ENCODE results near the gene STUM.

Gene STUM

DNA sequence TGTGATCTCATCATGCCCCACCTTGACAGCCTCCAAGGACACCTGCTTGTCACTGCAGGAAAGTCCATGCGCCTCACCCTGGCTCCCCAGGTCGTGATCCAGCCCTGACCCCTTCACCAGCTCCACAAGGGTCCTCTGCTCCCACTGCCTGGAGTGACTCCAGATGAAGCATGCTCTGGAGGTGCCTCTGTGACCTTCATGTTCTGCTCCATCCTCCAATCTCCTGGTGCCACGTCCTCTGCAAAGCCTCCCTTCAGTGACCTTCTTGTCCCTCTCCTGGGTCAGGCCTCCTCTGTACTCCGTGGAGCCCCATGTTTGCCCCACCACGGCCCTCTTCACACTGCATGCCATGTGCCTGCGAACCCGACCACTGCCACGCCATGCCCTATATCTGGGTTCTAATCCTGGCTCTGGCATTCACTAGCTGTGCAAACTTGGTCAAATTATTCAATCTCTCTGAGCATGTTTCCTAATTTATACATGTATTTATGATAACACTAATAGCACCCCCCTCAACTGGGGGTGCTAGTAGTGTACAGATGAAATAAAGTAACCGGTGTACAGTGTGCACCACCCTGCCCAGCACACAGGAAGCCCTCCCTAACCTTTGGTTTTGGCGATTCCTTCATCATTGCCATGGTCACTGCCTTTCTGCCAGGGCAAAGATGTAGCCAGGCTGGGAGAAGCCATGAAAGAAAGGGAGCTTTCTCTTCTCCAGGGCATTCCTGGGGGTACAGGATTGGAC is 77.4 kb downstream of the STUM start:
- no peak for DNase-seq (ENCODE audit: low read depth)
- TF ChIP-seq, protein P1, sequence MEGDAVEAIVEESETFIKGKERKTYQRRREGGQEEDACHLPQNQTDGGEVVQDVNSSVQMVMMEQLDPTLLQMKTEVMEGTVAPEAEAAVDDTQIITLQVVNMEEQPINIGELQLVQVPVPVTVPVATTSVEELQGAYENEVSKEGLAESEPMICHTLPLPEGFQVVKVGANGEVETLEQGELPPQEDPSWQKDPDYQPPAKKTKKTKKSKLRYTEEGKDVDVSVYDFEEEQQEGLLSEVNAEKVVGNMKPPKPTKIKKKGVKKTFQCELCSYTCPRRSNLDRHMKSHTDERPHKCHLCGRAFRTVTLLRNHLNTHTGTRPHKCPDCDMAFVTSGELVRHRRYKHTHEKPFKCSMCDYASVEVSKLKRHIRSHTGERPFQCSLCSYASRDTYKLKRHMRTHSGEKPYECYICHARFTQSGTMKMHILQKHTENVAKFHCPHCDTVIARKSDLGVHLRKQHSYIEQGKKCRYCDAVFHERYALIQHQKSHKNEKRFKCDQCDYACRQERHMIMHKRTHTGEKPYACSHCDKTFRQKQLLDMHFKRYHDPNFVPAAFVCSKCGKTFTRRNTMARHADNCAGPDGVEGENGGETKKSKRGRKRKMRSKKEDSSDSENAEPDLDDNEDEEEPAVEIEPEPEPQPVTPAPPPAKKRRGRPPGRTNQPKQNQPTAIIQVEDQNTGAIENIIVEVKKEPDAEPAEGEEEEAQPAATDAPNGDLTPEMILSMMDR (conservative IDR thresholded peaks at IDR 0.05; ENCODE audit: low read depth, low read length): no peak
- no peak overlapping the region for H3K4me3 ChIP-seq (ENCODE audit: low read depth, low read length)

DNA sequence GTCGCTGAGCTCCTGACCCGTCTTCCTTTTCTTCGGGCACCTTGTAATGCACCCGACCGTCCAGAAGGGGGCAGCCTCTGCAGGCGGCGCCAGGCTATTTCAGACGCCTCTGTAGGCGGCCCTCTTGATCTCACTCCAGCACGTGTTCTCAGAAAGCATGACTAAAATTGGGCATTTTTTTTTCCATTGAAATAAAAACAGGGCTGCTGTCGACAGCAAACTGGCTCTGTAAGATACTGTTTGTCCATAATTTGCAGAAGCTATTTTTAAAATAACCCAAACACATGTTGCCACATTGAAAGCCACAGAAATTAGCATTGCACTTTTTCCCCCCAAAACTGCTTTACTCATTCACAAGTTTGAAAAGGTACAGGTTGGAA is 78.0 kb downstream of the STUM start:
- peak; percentile 79 for DNase-seq (ENCODE audit: low read depth)
- H3K4me3 ChIP-seq (ENCODE audit: low read depth, low read length): no peak overlapping the region

DNA sequence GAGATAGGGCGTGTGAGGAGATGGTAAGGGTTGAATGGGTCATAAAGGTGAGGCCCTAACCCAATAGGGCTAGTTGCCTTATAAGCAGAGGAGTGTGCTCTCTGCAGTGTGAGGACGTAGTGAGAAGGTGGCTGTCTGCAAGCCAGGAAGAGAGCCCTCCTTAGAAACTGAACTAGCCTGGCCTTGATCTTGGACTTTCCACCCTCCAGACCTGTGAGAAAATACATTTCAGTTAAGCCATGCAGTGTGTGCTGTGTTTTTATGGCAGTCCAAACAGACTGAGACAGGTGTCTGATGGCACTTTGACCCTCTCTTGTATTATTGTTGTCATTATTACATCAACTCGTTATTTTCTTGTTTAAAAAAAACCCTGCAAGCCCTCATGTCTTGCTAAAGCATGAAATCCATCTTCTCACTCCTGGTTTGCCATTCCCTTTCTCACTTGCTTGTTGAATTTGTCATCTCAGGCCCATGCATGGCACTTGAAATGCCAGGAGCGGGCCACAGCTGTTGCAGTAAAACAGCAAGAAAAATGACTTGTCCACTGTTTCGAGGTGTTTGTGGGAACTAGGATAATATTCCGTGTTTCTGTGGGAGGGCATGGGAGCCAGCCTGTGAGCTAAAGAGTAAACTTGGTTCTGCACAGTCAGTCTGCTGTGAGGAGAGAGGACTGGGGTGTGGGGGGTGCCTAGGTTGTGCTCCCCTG is 78.6 kb downstream of the STUM start:
- TF ChIP-seq, protein P1 (conservative IDR thresholded peaks at IDR 0.05; ENCODE audit: low read depth, low read length): no peak
- no peak overlapping the region for H3K4me3 ChIP-seq (ENCODE audit: low read depth, low read length)
- DNase-seq (ENCODE audit: low read depth): no peak

More for the DNA sequence above, 78.0 kb downstream of the STUM start:
- TF ChIP-seq, protein P1 (conservative IDR thresholded peaks at IDR 0.05; ENCODE audit: low read depth, low read length): peak; percentile 97

DNA sequence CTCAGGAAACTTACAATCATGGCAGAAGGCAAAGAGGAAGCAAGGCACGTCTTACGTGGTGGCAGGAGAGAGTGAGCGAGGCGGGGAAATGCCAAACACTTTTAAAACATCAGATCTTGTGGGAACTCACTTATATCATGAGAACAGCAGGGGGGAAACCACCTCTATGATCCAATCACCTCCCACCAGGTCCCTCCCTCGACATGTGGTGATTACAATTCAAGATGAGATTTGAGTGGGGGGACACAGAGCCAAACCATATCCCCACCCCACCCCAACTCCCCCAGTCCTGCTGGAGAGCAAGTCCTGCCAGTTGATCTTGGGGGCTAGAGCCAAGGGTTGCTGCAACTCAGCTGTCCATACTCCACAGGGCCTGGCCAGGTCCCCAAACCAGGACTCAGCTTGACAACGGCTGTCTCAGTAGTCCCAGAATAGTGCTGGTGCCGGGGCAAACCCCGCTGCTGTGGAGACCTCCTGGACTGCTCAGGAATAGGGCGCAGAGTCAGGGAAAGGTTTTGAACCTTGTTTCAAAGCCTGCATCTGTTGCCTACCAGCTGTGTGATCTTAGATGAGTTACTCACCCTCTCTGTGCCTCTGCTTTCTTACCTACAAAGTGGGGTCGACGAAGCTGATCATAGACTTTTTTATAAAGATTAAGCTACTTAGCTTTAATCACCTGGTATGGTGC is 79.5 kb downstream of the STUM start:
- TF ChIP-seq, protein P1 (conservative IDR thresholded peaks at IDR 0.05; ENCODE audit: low read depth, low read length): no peak
- no peak overlapping the region for H3K4me3 ChIP-seq (ENCODE audit: low read depth, low read length)
- no peak for DNase-seq (ENCODE audit: low read depth)

DNA sequence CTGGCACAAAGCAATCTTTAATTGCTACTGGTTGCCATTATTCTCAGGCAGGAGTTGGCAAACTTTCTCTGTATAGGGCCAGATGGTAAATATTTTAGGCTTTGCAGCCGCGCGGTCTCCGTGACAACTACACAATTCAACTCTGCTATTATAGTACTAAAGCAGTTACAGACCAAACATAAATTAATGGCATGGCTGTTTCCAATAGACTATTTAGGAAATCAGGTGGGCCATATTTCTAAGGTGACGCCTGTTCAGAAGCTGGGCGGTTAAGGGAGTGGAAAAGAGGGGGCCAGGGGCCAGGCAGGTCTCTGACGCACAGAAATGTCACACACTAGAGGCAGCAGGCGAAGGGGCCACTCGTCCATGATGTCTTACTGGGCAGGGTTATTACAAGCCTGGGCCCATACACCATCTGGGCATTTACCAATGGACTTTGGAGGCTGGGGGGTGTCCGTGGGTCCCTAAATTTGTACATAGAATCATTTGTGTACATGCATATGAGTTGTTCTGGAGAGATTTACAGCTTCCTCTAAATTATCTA is 80.1 kb downstream of the STUM start:
- TF ChIP-seq, protein P1 (conservative IDR thresholded peaks at IDR 0.05; ENCODE audit: low read depth, low read length): no peak
- no peak overlapping the region for H3K4me3 ChIP-seq (ENCODE audit: low read depth, low read length)
- DNase-seq (ENCODE audit: low read depth): no peak

DNA sequence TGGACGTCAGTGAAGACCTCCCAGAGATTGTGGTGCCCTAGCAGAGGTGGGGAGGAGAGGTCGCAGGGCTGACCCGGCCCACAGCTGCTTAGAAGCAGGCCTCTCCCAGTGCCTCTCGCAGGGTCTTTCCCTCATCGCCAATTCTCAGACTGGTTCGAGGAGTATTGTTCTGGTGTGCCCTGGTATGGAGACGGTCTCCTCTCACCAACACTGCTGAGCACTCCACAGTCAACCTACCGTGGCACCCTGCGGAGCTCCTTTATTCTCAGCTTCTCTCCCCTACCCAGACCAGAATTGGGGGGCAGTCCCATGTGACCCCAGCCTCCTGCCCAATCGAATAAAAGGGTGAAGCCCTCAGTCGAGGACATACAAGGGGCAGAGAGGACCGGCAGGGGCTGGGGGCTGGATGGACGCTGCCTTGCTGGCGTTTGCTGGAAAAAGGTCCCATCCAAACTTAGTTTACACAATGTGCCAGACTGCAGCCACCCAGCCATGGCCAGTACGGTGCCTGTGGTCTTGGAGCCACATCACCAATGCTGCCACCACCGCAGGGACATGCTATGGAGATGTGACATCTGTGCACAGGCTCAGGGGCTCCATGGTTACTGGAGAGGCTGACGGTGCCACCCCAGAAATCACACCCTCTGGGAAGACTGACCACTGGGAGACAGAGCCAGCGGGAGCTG is 80.8 kb downstream of the STUM start:
- TF ChIP-seq, protein P1 (conservative IDR thresholded peaks at IDR 0.05; ENCODE audit: low read depth, low read length): no peak
- no peak overlapping the region for H3K4me3 ChIP-seq (ENCODE audit: low read depth, low read length)
- DNase-seq (ENCODE audit: low read depth): no peak

Measured in choroid plexus epithelial cell (primary cell).